HTERT RPE-1 (cell line): ENCODE measurements around the gene GALNT15.

Experiments used
- in situ Hi-C: fragments of 300-500 bp; cut with MboI; formaldehyde crosslinking; loops from 4 replicates; pipeline ENCODE4 v1.14.3; 2020; ENCODE audit warnings: low sequenced_read_pairs

Gene GALNT15

GRCh38 chr3:16279010-16279801 is 104.7 kb downstream of the GALNT15 start:
- in situ Hi-C loops: loop anchor here (25.0 kb wide), 1 partner anchor 283 kb away; no protein-coding TSS in a partner anchor

DNA sequence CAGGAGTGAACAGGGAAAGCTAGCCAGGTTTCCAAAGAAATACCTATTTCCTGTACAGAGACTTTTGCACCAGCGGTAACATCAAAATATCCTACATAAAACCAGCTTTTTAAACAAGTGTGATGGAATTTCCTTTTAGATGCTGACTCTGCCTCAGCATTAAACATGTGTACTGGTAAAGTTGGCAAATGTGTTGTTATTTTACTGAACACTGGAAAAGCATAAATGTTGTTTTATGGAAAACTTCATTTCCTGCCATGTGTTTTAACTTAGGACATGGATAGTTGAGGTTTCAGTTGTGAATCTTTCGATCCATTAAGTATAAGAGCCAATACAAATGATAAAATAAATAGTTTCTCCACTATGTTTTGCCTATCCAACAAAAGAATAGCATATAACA is 106.2 kb downstream of the GALNT15 start:
- in situ Hi-C loops: loop anchor here (25.0 kb wide), 1 partner anchor 282 kb away; no protein-coding TSS in a partner anchor
